ENCODE data around the gene HNF1B.
A peak's percentile ranks its signal among the peaks of the same experiment; 100 is the strongest.

The HNF1B gene

DNA sequence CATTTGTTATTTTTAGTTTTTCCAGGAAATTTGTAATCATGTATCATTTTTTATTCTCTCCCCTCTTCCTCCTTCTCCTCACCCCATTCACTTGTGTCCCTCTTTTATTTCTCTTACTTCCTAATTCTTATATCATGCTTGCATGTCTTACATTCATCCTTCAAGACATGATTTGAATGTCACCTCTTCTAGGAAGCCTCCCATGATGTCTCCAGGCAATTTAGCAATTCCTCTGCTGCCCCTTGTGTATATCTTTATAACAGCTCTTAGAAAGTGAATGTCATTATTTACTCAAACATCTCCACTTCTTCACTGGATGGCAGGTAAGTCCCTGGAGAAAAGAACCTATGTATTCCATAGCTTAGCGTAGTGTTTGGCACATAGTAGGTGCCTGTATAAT, 7.8 kb downstream of the HNF1B start:
- no peak for ATAC-seq
- no peak for TF ChIP-seq PPARA (CRISPR knock-in tag; IDR thresholded peaks at IDR 0.05; ENCODE audit: borderline replicate concordance)
- peak; percentile 80 for TF ChIP-seq ZFP3 (CRISPR knock-in tag; IDR thresholded peaks at IDR 0.05)

DNA sequence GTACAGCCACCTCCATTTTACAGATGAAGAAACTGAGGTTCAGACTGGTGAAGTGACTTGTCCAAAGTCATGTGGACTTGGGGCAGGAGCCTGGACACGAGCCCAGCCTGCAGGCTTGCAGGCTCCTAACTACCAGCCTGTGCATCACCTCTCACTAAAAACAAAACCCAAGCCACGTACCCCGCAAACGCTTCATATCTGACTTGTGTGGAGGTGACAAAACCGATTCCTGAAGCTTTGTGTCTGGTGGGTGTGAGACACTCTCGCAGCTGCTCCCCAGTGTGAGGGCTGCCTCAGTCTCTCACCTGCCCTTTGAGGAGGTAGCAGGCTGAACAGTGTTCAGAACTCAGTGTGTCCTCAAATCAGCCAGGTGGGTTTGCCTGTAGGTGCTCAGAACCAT, 8.4 kb downstream of the HNF1B start:
- no peak for ATAC-seq
- TF ChIP-seq TCF4 (CRISPR knock-in tag; IDR thresholded peaks at IDR 0.05; ENCODE audit: borderline replicate concordance) = no peak
- no peak for TF ChIP-seq OSR1 (CRISPR knock-in tag; IDR thresholded peaks at IDR 0.05)
- no peak for TF ChIP-seq ZNF565 (CRISPR knock-in tag; conservative IDR thresholded peaks at IDR 0.05; ENCODE audit: low read depth)
- TF ChIP-seq, protein P1, sequence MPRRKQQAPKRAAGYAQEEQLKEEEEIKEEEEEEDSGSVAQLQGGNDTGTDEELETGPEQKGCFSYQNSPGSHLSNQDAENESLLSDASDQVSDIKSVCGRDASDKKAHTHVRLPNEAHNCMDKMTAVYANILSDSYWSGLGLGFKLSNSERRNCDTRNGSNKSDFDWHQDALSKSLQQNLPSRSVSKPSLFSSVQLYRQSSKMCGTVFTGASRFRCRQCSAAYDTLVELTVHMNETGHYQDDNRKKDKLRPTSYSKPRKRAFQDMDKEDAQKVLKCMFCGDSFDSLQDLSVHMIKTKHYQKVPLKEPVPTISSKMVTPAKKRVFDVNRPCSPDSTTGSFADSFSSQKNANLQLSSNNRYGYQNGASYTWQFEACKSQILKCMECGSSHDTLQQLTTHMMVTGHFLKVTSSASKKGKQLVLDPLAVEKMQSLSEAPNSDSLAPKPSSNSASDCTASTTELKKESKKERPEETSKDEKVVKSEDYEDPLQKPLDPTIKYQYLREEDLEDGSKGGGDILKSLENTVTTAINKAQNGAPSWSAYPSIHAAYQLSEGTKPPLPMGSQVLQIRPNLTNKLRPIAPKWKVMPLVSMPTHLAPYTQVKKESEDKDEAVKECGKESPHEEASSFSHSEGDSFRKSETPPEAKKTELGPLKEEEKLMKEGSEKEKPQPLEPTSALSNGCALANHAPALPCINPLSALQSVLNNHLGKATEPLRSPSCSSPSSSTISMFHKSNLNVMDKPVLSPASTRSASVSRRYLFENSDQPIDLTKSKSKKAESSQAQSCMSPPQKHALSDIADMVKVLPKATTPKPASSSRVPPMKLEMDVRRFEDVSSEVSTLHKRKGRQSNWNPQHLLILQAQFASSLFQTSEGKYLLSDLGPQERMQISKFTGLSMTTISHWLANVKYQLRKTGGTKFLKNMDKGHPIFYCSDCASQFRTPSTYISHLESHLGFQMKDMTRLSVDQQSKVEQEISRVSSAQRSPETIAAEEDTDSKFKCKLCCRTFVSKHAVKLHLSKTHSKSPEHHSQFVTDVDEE (CRISPR knock-in tag; IDR thresholded peaks at IDR 0.05) = no peak
- TF ChIP-seq BACH2 (CRISPR knock-in tag; IDR thresholded peaks at IDR 0.05; ENCODE audit: borderline replicate concordance) = no peak
- no peak for TF ChIP-seq ZFP30 (CRISPR knock-in tag; IDR thresholded peaks at IDR 0.05)
- TF ChIP-seq, protein P2, sequence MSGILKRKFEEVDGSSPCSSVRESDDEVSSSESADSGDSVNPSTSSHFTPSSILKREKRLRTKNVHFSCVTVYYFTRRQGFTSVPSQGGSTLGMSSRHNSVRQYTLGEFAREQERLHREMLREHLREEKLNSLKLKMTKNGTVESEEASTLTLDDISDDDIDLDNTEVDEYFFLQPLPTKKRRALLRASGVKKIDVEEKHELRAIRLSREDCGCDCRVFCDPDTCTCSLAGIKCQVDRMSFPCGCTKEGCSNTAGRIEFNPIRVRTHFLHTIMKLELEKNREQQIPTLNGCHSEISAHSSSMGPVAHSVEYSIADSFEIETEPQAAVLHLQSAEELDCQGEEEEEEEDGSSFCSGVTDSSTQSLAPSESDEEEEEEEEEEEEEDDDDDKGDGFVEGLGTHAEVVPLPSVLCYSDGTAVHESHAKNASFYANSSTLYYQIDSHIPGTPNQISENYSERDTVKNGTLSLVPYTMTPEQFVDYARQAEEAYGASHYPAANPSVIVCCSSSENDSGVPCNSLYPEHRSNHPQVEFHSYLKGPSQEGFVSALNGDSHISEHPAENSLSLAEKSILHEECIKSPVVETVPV (CRISPR knock-in tag; IDR thresholded peaks at IDR 0.05) = no peak
- no peak for TF ChIP-seq ISL1 (CRISPR knock-in tag; IDR thresholded peaks at IDR 0.05)
- no peak for TF ChIP-seq ZC3H10 (CRISPR knock-in tag; IDR thresholded peaks at IDR 0.05)
- TF ChIP-seq, protein P3, sequence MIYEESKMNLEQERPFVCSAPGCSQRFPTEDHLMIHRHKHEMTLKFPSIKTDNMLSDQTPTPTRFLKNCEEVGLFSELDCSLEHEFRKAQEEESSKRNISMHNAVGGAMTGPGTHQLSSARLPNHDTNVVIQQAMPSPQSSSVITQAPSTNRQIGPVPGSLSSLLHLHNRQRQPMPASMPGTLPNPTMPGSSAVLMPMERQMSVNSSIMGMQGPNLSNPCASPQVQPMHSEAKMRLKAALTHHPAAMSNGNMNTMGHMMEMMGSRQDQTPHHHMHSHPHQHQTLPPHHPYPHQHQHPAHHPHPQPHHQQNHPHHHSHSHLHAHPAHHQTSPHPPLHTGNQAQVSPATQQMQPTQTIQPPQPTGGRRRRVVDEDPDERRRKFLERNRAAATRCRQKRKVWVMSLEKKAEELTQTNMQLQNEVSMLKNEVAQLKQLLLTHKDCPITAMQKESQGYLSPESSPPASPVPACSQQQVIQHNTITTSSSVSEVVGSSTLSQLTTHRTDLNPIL (CRISPR knock-in tag; IDR thresholded peaks at IDR 0.05; ENCODE audit: low read depth) = no peak
- no peak for TF ChIP-seq SNAI2 (CRISPR knock-in tag; IDR thresholded peaks at IDR 0.05)

DNA sequence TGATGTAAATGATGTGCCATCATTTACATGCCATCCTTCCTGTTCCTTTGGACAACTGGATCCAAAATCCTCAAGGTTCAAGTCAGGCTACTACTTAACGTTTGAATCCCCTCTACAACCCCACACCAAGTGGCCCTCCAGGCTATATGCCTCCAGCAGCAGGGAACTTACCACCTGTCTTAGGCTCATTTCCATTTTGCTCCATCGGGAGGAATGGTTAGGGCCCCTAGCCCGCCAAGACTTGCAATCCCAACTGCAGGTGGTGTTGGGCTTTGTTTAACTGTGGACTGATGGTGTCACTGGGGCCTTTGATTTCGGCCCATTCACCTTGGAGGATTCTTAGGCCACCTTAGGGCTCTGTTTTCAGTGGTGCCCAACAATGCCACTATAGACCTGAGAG, 9.7 kb downstream of the HNF1B start:
- ATAC-seq = no peak
- TF ChIP-seq OSR1 (CRISPR knock-in tag; IDR thresholded peaks at IDR 0.05) = no peak
- TF ChIP-seq ZNF565 (CRISPR knock-in tag; conservative IDR thresholded peaks at IDR 0.05; ENCODE audit: low read depth) = no peak
- TF ChIP-seq SNAI2 (CRISPR knock-in tag; IDR thresholded peaks at IDR 0.05) = no peak
- no peak for TF ChIP-seq CSDC2 (CRISPR knock-in tag; IDR thresholded peaks at IDR 0.05)
- no peak for TF ChIP-seq ZNF70 (CRISPR knock-in tag; IDR thresholded peaks at IDR 0.05)
- TF ChIP-seq, protein P1 (CRISPR knock-in tag; IDR thresholded peaks at IDR 0.05) = no peak
- no peak for TF ChIP-seq ZFP30 (CRISPR knock-in tag; IDR thresholded peaks at IDR 0.05)
- TF ChIP-seq ARNTL (CRISPR knock-in tag; IDR thresholded peaks at IDR 0.05; ENCODE audit: borderline replicate concordance, low read depth) = no peak
- no peak for TF ChIP-seq TCF4 (CRISPR knock-in tag; IDR thresholded peaks at IDR 0.05; ENCODE audit: borderline replicate concordance)
- TF ChIP-seq ZC3H10 (CRISPR knock-in tag; IDR thresholded peaks at IDR 0.05) = no peak
- TF ChIP-seq, protein P4, sequence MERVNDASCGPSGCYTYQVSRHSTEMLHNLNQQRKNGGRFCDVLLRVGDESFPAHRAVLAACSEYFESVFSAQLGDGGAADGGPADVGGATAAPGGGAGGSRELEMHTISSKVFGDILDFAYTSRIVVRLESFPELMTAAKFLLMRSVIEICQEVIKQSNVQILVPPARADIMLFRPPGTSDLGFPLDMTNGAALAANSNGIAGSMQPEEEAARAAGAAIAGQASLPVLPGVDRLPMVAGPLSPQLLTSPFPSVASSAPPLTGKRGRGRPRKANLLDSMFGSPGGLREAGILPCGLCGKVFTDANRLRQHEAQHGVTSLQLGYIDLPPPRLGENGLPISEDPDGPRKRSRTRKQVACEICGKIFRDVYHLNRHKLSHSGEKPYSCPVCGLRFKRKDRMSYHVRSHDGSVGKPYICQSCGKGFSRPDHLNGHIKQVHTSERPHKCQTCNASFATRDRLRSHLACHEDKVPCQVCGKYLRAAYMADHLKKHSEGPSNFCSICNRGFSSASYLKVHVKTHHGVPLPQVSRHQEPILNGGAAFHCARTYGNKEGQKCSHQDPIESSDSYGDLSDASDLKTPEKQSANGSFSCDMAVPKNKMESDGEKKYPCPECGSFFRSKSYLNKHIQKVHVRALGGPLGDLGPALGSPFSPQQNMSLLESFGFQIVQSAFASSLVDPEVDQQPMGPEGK (CRISPR knock-in tag; IDR thresholded peaks at IDR 0.05; ENCODE audit: borderline replicate concordance) = no peak
- TF ChIP-seq, protein P2 (CRISPR knock-in tag; IDR thresholded peaks at IDR 0.05) = no peak
- TF ChIP-seq PPARA (CRISPR knock-in tag; IDR thresholded peaks at IDR 0.05; ENCODE audit: borderline replicate concordance) = no peak
- no peak for TF ChIP-seq RARB (CRISPR knock-in tag; IDR thresholded peaks at IDR 0.05)
- no peak for TF ChIP-seq ZNF8 (CRISPR knock-in tag; IDR thresholded peaks at IDR 0.05)
- TF ChIP-seq, protein P5, sequence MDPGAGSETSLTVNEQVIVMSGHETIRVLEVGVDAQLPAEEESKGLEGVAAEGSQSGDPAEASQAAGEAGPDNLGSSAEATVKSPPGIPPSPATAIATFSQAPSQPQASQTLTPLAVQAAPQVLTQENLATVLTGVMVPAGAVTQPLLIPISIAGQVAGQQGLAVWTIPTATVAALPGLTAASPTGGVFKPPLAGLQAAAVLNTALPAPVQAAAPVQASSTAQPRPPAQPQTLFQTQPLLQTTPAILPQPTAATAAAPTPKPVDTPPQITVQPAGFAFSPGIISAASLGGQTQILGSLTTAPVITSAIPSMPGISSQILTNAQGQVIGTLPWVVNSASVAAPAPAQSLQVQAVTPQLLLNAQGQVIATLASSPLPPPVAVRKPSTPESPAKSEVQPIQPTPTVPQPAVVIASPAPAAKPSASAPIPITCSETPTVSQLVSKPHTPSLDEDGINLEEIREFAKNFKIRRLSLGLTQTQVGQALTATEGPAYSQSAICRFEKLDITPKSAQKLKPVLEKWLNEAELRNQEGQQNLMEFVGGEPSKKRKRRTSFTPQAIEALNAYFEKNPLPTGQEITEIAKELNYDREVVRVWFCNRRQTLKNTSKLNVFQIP (CRISPR knock-in tag; IDR thresholded peaks at IDR 0.05; ENCODE audit: borderline replicate concordance, low read depth) = no peak
- TF ChIP-seq BACH2 (CRISPR knock-in tag; IDR thresholded peaks at IDR 0.05; ENCODE audit: borderline replicate concordance) = no peak
- no peak for TF ChIP-seq ESRRG (CRISPR knock-in tag; IDR thresholded peaks at IDR 0.05)
- TF ChIP-seq, protein P3 (CRISPR knock-in tag; IDR thresholded peaks at IDR 0.05; ENCODE audit: low read depth) = no peak
- no peak for TF ChIP-seq GLIS3 (CRISPR knock-in tag; IDR thresholded peaks at IDR 0.05)

Measured in SK-N-SH treated with all-trans-retinoic acid at 6 μM for 48 hours (cell line).